Activated CD4-positive, alpha-beta T cell treated with anti-CD3 and anti-CD28 coated beads, Interleukin-2, amount 50 U/mL, for 24 hours (primary cell): ENCODE measurements around the gene USH2A.

Experiments used
- DNase-seq, 2 donors: peaks; one replicate each; pipeline ENCODE4 v3.0.0-alpha.2; 2020; ENCODE audit warnings: low read depth in 1 of 2, low spot score in 1 of 2

Gene USH2A

GRCh38 chr1:215606564-215607168, 816.6 kb downstream of the USH2A start:
- no peak for DNase-seq

DNA sequence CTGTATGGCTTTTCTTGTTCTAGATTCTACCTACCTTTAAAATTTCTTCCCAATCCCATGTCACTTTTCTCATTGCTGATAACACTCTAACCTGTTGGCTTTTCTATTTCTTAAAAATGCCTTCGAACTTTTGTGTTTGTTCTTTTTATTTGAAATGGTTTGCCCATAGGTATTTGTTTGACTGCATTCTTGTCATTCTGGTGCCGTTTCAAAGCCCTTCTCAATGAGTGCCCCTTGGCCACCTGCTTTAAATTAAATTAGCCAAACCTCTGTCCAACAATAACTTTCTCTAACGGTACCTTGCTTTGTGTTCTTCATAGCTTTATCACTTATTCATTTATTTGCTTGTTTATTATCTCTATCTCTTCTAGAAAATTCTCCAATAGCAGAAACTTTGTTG, 817.2 kb downstream of the USH2A start:
- no peak for DNase-seq

DNA sequence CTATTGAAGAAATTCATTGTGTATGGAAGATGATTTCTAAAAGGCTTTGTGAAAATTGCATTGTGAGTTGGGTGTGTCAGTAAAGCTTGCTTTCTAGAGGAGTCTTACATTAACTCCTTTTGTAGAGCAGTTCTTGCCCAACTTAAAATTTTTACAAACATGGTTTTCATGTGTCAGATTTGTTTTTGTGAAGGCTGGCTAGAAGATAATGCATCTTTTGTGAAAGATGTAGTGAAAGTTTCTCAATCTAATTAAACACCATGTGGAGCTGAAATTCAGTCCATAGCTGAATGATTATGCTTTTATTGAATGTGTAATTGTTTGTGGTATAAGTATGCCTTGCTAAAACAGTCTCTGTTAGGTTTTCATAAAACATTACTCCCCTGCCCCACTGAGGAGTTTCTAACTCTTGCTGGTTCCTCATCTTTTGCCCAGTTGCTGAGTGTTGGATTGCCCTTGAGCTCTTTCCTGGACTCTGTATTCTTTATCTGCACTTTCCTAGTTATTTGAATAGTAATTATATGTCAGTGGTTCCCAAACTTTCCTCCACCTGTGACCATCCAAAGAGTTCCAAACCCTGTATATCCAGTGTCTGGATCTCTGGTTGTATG, 818.1 kb downstream of the USH2A start:
- no peak for DNase-seq

GRCh38 chr1:215603319-215603718, 819.9 kb downstream of the USH2A start:
- DNase-seq = no peak

GRCh38 chr1:215601276-215601675, 822.0 kb downstream of the USH2A start:
- DNase-seq = no peak

DNA sequence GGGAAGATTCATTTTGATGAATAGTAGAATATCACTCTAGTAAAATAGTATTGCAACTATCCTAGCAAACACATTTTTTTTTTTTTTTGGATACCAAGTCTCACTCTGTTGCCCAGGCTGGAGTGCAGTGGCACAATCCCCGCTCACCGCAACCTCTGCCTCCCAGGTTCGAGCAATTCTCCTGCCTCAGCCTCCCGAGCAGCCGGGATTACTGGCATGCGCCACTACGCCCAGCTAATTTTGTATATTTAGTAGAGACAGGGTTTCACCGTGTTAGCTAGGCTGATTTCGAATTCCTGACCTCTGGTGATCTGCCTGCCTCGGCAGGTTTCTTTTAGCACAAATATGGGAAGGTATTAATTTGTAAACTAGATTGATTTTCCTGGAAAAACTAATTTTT, 822.4 kb downstream of the USH2A start:
- DNase-seq = no peak

DNA sequence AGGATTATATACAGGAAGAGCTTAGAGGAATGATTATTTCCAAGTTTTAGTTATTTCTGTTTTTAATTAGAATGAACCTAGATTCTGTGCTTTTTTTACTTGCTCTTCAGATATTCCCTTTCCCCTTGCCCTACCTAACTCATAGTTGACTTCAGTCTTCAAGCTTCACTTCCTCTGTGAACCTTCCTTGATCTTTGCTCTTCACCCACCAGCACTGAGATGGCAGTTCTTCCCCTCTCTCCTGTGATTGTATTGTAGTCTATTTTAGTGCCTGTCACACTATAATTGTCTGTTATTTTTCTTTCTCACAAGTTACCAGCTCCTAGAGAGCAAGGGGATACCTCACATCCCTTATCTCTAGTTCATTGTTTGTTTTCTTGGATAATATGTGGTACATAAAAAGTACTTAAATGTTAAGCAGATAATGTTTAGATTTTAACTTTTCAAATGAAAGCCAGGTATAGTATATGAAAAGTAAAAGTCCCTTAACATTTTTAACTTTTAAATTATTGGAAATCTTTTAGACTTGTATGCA, 822.9 kb downstream of the USH2A start:
- no peak for DNase-seq

DNA sequence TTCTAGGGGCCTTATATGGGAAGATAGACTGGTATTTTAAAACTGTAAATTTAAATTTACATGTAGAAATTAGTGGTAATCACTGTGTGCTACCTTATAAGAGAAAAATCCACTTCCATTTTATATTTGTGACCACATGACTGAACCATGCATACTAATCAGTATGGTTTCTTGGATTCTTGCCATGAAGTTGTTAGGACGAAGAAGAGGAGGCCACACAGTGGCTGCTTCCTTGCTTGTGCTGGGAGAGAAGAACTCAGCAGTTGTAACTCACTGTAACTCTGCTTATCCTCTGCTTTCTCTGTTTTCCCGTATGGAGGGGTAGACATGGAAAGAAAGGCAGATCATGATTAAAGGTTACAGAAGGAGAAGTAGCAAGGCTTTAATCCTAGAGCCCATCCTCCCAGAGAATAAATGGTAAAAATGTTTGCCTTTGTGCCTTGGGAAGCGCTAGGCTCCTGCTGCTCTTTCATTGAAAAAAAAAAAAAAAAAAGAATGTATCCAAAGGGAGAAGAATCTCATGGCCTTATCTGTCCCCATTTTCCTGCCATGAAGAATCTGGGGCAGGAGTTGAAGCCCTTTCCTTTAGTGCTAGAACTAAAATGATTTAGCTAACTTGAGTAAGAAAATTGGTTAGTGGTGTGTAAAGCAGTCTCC, 823.7 kb downstream of the USH2A start:
- no peak for DNase-seq

DNA sequence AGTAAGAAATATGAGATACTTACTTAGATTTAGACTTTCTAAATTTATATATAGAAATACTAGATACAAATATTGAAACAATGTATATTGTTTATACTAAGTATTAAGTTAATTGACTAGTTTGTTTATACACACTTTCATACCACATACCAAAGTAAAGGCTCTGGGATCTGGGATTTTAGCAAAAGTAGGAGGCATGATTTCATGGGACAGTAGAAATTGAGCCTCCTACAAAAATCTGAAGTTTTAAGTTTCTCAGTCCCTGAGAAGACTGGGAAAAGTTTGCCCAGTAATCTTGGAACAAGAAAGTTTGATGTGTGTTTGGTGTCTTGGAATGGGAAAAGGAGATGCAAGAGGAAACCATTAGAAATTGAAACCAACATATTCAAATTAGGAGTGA, 825.3 kb downstream of the USH2A start:
- no peak for DNase-seq

GRCh38 chr1:215595231-215595630, 828.0 kb downstream of the USH2A start:
- DNase-seq = no peak

- DNase-seq = no peak
These were observed 828.6 kb downstream of the USH2A start for GRCh38 chr1:215594640-215595039.

GRCh38 chr1:215590779-215591491, 832.3 kb downstream of the USH2A start:
- DNase-seq = no peak

- no peak for DNase-seq
These were observed 833.4 kb downstream of the USH2A start for GRCh38 chr1:215589650-215590435.

GRCh38 chr1:215584389-215584788, 838.9 kb downstream of the USH2A start:
- no peak for DNase-seq

DNA sequence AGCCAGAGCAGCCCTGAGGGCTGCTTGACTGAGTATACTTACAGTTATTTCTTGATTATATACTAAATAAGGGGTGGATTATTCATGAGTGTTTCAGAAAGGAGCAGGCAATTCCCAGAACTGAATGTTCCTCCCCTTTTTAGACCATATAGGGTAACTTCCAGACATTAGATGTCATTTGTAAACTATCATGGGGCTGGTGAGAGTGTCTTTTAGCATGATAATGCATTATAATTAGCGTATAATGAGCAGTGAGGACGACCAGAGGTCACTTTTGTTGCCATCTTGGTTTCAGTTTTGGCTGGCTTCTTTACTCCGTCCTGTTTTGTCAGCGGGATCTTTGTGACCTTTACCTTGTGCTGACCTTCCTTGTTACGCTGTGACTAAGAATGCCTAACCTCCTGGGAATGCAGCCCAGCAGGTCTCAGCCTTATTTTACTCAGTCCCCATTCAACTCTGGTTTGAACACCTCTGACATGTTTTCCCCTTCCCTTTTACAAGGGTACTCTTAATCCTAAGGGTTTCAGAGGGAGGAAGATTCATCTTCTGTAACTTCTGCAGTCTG, 840.0 kb downstream of the USH2A start:
- no peak for DNase-seq

- DNase-seq = no peak
These were observed 841.4 kb downstream of the USH2A start for GRCh38 chr1:215581896-215582295.
